K562 (cell line): ENCODE measurements around the gene TNPO3.

Experiments
- MITF ChIP-seq: IDR thresholded peaks from 2 replicates; pipeline ENCODE4 v1.6.1; 2014; ENCODE audit warnings: antibody characterized with exemption
- POLR2AphosphoS5 ChIP-seq: IDR thresholded peaks from 2 replicates; pipeline ENCODE4 v1.6.1; 2011; ENCODE audit warnings: mild to moderate bottlenecking, low read depth, low read length, moderate library complexity; ENCODE audit not compliant: control insufficient read depth, insufficient read depth
- SRSF9 ChIP-seq: fragments of 200-400 bp; formaldehyde crosslinking; IDR thresholded peaks from 2 replicates; pipeline ENCODE4 v1.6.1; 2017; ENCODE audit warnings: low read depth, low read length, borderline replicate concordance
- TRIM28 ChIP-seq: fragments of 450-650 bp; IDR thresholded peaks from 2 replicates; pipeline ENCODE4 v1.6.1; 2017
- ZNF589 ChIP-seq: fragments of 200-800 bp; sonication (Bioruptor generic); IDR thresholded peaks from 2 replicates; pipeline ENCODE4 v1.6.1; 2016; ENCODE audit warnings: low read depth, missing genetic modification characterization, missing compliant biosample characterization

GRCh38 chr7:128946936-128947830 lies 107.7 kb downstream of the TNPO3 start:
- TF ChIP-seq TRIM28 (no peak), ZNF589 (CRISPR knock-in tag) (no peak), POLR2AphosphoS5 (no peak), MITF (no peak), SRSF9 (no peak)
